Measurements from ENCODE around the gene INSIG2.

Gene INSIG2

GRCh38 chr2:118124288-118124891, 36.1 kb downstream of the INSIG2 start:
- in situ Hi-C loops (cut with MboI; ENCODE audit: low sequenced_read_pairs): no loop called here

DNA sequence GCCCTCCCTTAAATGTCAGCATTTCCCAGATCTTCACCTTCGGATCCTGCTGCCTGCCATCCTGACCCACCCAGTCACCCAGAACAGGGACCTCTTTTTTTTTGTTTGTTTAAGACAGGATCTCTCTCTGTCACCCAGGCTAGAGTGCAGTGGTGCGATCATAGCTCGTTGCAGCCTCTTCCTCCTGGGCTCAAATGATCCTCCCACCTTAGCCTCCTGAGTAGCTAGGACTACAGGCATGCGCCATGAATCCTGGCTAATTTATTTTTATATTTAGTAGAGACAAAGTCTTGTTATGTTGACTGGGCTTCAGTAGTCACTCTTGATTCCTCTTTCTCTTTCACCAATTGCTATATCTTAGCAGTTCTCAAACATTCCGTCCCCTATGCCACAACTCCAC, 39.0 kb downstream of the INSIG2 start:
- in situ Hi-C loops (cut with MboI; ENCODE audit: low sequenced_read_pairs): no loop called here

- in situ Hi-C loops (cut with MboI; ENCODE audit: low sequenced_read_pairs): no loop called here
Measured at GRCh38 chr2:118128826-118129225, 40.6 kb downstream of the INSIG2 start.

GRCh38 chr2:118130385-118130784, 42.1 kb downstream of the INSIG2 start:
- in situ Hi-C loops (cut with MboI; ENCODE audit: low sequenced_read_pairs): no loop called here

DNA sequence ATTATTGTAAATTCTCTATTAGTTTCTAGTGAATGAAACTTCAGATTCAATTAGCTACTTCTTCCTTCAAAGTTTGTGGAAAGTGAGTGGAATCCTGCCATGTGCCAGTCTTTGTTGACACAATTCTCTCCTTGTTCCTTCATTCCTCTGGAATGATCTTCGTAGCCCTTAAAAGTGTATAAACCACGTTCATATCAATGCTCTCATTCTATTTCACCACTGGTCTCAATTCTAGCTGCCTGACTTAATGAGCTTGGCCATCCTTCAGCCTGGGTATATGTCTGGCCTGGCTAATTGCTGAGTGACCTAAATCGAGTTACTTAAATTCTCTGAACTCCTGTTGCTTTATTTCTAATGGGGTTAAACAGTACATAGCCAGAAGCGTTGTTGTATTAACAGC, 43.5 kb downstream of the INSIG2 start:
- in situ Hi-C loops (cut with MboI; ENCODE audit: low sequenced_read_pairs): no loop called here

DNA sequence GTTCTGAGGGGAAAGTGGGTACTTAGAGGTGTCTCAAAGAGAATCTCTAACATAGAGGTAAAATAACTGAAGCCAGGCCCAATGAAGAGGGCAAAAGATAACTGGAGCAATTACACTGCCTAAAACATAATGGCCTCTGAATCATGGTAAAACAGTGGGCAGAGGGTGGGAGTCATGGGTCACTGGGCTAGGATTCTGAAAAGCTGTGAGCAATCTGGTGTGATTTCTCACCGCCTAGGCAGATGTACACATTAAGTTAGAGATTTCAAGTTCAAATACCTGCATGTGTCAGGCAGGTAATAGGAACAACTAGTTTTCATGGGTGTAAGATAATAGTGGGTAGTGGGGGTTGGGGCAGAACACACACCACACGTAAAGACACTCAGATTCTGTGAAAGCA, 45.6 kb downstream of the INSIG2 start:
- in situ Hi-C loops (cut with MboI; ENCODE audit: low sequenced_read_pairs): no loop called here

DNA sequence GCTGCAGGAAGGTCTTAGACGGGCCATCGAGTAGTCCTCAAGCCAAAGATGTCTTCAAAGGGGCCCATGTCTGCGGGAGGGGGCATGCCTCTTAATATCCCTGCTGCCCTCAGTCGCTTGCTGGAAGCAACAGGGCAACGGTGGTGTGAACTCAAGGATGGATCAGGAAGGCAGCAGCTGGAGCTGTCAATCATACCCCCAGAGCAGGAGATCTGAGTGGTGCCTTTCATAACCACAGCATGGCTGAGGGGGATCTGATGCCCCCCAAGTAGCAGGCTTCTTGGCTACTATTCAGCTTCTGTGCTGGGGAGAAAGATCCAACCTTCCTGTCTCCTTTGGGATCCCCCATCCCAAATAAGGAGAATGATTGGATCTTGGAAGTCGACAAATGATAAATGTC, 46.4 kb downstream of the INSIG2 start:
- in situ Hi-C loops (cut with MboI; ENCODE audit: low sequenced_read_pairs): no loop called here

DNA sequence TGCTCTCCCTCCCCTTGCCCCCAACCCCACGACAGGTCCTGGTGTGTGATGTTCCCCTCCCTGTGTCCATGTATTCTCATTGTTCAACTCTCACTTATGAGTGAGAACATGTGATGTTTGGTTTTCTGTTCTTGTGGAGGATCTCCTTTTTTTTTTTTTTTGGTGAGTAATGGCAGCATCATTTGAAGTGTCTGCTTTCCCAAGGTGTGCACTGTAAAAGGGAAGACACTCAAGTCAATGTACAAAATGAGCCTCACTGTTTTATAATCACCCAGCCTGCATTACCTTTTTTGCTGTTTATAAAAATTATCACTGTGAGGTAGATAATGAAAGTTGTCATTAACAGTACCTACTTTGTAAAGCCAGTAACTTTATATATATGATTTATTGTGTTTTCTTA, 56.9 kb downstream of the INSIG2 start:
- in situ Hi-C loops (cut with MboI; ENCODE audit: low sequenced_read_pairs): no loop called here

GRCh38 chr2:118145806-118146205, 57.5 kb downstream of the INSIG2 start:
- in situ Hi-C loops (cut with MboI; ENCODE audit: low sequenced_read_pairs): no loop called here

- in situ Hi-C loops (cut with MboI; ENCODE audit: low sequenced_read_pairs): no loop called here
Measured at GRCh38 chr2:118146315-118147283, 58.3 kb downstream of the INSIG2 start.

GRCh38 chr2:118148133-118148532, 59.9 kb downstream of the INSIG2 start:
- in situ Hi-C loops (cut with MboI; ENCODE audit: low sequenced_read_pairs): no loop called here

DNA sequence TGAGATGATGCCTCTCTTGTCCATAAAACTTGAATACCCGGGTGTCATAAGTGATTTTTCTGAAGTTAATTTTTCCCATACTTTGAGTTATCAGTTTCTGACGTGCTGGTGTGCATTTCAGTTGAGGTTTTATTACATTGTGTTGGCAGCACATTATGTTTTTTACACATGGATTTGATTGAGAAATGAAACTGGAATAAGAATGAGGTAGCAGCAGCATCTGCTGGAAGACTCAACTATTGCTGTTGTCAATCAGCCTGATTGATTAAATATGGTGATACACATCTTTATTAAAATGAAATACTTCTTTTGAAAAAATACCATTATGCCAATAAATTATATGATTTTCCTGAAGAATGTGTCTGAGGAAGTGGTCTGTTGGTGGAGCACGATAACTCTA, 60.5 kb downstream of the INSIG2 start:
- in situ Hi-C loops (cut with MboI; ENCODE audit: low sequenced_read_pairs): no loop called here

GRCh38 chr2:118150294-118150693, 62.0 kb downstream of the INSIG2 start:
- in situ Hi-C loops (cut with MboI; ENCODE audit: low sequenced_read_pairs): no loop called here

- in situ Hi-C loops (cut with MboI; ENCODE audit: low sequenced_read_pairs): no loop called here
Measured at GRCh38 chr2:118151831-118152230, 63.6 kb downstream of the INSIG2 start.

- in situ Hi-C loops (cut with MboI; ENCODE audit: low sequenced_read_pairs): no loop called here
Measured at GRCh38 chr2:118153433-118153832, 65.2 kb downstream of the INSIG2 start.

DNA sequence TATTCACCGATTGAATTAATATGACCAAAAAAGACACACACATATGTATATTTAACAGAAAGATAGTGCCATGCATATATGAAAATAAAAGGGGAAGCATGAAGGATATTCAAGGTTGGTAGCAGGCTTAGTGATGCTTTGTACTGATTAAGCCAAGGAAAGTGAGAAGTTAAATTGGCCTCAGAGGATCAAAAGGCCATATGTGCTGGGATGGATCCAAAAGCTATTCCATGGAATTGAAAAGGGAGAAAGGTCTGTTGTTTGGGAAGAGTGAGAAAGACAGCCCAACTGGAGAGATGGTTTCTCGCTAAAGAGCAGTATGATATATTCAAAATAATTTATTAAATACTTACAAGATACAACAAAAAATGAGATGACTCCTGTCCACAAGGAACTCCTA, 65.9 kb downstream of the INSIG2 start:
- in situ Hi-C loops (cut with MboI; ENCODE audit: low sequenced_read_pairs): no loop called here

Data from HL-60/S4 (cell line).